ENCODE results near the gene KCNQ1.

GRCh38 chr11:2447951-2448650 lies 3.3 kb downstream of the KCNQ1 start:
- TF ChIP-seq CTCF (IDR thresholded peaks at IDR 0.05) (no peak), EZH2 (IDR thresholded peaks at IDR 0.05; ENCODE audit: borderline replicate concordance, insufficient read depth, low read depth, low read length, poor library complexity, severe bottlenecking) (no peak)

All from B cell (primary cell).